DMS79 treated with DMSO at 0.1 percent for 48 hours (cell line): ENCODE data around the gene C3orf18.

Source experiments
- DNase-seq: peaks from one replicate; lab custom pipeline; 2025; lab: John Stamatoyannopoulos, UW

C3orf18 gene

GRCh38 chr3:50603261-50604109 lies 35.9 kb upstream of the C3orf18 start:
- no peak for DNase-seq

- DNase-seq, result peak; percentile 4
Observed at GRCh38 chr3:50602595-50603191, 35.1 kb upstream of the C3orf18 start.

- DNase-seq, result peak; percentile 76
Observed at GRCh38 chr3:50600841-50601591, 33.5 kb upstream of the C3orf18 start.

GRCh38 chr3:50600141-50600753 lies 32.7 kb upstream of the C3orf18 start:
- no peak for DNase-seq

- DNase-seq, result no peak
Observed at GRCh38 chr3:50599716-50600118, 32.2 kb upstream of the C3orf18 start.

- DNase-seq, result no peak
Observed at GRCh38 chr3:50599115-50599715, 31.7 kb upstream of the C3orf18 start.

GRCh38 chr3:50594253-50594785 lies 26.8 kb upstream of the C3orf18 start:
- DNase-seq, result no peak

GRCh38 chr3:50592568-50592967 lies 25.0 kb upstream of the C3orf18 start:
- no peak for DNase-seq

GRCh38 chr3:50591196-50591741 lies 23.7 kb upstream of the C3orf18 start:
- DNase-seq, result no peak

DNA sequence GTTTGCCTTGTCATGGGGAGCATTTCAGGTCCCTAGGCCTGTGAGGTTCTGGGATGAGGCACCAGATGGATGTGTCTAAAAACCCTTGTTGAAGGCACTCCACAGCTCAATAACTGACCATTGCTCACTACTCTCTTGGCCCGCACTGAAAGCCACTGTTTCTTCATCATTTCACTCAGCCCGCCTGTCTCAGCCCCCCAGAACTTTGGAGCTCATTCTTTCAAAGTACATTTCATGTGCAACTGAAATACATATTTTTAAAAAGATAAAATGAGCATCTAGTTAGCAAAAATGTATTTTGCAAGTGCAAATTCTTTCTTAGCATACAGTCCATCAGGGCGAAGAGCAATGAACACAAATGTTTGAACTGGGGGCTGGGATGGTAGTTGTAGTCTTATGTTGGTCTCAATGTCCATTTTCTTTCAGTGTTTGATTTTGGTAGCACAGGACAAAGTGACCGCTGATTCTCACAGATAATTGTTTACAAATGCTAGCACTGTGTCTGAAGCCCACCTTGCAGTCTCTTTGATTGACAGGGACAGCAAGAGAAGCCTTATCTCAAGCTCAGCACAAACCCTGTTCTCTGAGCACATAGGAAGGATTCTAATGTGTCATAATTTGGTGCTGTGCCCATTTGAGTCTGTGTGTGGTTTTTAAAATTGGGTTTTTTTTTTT lies 21.3 kb upstream of the C3orf18 start:
- no peak for DNase-seq

GRCh38 chr3:50587806-50588758 lies 20.5 kb upstream of the C3orf18 start:
- DNase-seq, result no peak

DNA sequence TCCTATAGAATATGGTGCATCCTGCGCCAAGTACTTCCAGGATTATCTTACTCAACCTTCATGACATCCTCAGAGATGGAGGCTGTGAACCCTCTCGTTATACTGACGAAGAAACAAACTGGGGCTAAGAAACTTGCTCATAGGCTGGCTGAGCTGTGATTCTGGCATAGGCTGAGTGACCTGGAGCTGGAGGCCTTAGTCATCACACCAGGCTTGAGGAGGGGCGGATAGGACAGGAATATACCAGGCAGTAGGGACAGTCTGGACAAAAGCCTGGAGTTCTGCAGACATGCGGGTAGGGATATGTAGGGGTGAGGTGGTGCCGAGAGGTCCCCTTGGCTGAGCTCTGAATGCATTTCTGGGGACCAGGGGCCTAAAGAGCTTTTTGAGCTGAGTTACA lies 19.8 kb upstream of the C3orf18 start:
- DNase-seq, result no peak

DNA sequence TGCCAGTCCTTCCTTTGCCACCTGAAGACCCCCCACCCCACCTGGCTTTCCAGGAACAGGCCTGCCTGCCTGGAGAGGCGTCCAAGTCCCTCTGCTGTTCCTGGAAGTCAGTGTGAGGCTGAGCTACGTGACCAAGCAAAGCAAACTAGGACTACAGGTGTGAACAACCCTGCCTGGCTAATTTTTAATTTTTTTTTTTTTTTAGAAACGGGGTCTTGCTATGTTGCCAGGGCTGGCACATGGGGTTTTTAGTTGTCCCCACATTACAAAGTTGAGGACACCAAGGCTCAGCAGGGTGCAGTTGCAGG lies 19.2 kb upstream of the C3orf18 start:
- no peak for DNase-seq

DNA sequence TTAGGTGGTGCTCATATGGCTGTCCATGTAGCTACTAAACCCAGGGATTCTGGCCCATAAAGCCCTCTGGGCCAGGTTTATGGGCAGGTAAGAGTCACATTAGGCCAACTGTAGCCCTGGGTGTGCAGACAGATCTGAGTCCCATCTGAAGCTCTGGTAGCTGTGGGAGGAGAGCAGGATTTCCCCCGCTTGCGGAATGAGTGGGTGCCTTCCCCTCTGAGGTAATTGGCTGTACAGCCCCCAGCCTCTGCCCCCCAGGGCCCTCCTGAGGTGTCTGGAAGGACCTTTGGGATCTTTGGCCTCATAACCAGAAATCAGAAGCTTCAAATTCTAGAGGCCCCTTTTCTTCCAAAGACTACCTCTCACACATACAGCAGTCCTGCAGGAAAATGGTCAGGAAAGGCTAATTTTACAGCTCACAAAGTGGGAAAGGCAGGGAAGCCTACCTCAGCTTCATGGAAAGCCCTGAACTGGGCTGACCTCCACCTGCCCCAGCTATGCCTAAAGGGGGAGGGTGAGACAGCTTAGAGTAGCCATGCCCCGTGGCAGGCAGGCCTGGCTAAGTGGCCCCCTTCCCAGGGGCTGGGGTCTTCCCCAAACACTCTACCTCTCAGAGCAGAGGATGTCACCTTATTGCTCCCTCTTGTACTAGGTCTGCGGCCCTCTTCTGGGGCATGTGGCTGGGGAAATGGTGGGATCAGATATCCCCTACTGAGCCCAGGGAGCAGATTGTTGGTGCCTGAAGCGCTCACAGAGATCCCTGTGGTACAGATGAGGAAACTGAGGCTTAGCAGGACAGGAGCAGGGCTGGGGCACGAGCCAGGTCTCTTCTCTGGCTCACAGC lies 18.6 kb upstream of the C3orf18 start:
- no peak for DNase-seq

DNA sequence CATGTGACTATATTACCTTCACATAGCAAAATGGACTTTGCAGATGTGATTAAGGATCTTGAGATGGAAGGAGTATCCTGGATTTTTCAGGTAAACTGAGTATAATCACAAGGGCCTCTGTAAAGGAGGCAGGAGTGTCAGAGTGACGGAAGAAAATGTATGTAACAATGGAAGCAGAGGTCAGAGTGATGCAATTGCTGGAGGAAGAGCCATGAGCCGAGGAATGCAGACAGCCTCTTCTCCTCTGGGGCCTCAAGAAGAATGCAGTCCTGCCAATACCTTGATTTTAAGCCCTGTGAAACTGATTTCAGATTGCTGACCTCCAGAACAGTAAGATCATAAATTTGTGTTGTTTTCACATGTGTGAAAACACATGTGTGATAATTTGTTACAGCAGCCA lies 16.8 kb upstream of the C3orf18 start:
- no peak for DNase-seq

DNA sequence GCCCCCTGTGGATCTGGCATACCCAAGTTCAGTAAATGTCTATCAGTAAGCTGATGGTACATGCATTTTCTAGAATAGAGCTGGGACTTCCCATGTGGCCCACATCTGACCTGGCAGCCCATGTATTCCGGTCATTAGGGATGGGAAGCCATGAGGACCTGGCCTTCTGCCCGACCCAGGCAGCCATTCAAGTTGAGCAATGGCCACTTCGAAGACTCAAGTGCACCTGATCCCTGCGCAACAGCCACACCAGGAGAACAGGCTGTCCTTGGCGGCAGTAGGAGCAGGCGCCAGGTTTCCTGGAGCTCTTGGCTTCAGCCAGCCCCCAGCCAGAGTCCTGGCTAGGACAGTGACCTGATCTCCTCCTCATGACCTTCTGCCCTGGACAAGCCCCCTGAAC lies 16.4 kb upstream of the C3orf18 start:
- peak; percentile 22 for DNase-seq

DNA sequence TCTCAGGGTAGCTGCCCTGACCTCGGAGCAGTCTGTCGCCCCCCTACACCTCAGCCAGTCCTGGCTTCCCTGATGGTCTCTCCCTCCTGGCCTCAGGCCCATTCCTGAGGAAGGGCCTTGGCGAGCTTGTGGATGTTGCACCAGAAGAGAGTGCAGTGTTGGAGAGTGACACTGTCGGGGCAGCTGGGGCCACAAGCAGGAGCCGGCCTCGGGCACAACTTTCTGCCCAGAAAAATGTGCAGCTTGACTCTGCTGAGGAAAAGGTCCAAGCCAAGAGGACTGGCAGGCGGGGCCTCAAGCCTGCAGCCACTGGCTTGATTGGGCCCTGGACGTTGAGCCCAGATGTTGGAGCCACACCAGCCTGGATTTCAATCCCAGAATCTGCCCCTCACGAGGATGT lies 14.5 kb upstream of the C3orf18 start:
- no peak for DNase-seq

DNA sequence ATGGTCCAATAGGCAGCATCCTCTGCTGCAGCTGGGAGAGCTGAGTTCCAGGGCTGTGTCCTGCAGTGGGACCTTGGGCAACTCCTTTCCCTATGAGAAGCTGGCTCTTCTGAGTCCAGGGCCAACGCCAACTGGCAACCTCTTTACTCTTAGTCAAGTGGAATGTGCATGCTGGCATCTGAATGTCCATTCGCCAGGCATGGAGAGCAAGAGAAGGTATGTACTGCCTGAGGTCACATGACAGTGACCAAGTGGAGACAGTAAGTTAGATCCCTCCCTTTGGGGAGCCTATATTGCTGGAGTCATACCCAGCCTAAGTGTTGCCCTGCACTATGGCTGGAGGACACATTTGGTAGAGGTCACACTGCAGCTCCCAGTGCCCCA lies 13.9 kb upstream of the C3orf18 start:
- no peak for DNase-seq
